Endometrium (tissue), 2 donors: ENCODE data around the gene CCNL2.
"Not testable (repeated sequence)": the region's sequence is repeated elsewhere in the genome, so short reads cannot be mapped to it uniquely, and the experiment has no call there.

Source experiments
- FAIRE-seq: peaks from 2 replicates; lab custom pipeline; 2012; peaks lifted over from hg19 to GRCh38; lab: Jason Lieb, UNC
- donor health status: control.
- donor health status: control.

Gene CCNL2

DNA sequence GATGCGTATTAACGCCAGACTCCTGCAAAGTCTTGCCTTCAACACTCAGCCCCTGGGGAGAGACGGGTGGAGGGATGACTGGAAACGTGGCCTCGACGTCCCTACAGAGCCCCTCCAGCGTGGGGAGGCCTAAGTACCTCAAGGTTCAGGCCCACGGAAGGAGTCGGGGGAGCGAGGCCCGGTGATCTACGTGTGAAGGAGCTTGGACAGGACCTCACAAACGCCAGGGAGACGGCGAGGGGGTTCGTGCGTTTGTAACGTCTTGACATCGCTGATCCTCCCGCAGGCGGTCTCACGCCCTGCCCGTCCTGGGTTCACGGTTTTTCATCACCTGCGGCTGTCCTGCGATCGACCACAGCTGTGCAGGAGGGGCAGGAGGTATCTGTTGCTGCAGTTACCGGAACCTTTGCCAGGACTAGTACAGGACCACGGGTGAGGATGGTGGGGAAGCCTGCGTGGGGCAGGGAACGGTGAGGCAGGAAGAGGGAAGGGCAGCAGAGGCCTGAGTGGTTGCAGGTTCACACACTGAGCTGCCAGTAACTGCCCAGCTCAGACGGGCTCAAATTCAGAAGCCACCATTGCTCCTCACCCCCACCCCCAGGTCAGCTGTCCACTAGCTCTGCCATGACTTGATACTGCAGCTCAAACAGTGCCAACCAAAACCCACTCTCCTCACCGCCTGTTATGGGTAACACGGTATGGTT lies 889 bp upstream of the CCNL2 start:
- FAIRE-seq, result no peak

DNA sequence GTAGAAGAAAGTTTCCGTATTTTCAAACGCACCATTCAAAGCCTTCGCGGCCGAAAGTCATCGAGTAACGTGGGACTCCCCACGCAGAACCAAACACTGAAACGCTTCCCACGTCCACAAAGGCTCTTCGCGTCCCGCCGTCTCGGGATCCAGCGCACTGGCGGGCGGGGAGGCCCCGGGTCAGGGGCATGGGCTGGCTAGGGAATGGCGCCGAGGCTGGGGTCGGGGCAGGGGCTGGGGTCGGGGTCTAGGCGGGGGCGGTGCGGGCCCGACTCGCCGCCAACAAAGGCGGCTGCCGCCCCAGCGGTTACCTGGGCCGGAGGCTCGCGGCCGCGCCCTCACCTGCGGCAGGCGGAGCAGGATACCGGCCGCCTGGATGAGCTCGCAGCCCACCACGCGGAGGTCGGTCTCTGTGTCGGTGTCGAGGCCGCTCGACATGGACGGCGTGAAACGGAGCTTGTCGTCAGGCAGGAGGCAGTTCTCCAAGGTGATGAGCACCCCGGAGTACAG lies 403 bp downstream of the CCNL2 start:
- no peak for FAIRE-seq

DNA sequence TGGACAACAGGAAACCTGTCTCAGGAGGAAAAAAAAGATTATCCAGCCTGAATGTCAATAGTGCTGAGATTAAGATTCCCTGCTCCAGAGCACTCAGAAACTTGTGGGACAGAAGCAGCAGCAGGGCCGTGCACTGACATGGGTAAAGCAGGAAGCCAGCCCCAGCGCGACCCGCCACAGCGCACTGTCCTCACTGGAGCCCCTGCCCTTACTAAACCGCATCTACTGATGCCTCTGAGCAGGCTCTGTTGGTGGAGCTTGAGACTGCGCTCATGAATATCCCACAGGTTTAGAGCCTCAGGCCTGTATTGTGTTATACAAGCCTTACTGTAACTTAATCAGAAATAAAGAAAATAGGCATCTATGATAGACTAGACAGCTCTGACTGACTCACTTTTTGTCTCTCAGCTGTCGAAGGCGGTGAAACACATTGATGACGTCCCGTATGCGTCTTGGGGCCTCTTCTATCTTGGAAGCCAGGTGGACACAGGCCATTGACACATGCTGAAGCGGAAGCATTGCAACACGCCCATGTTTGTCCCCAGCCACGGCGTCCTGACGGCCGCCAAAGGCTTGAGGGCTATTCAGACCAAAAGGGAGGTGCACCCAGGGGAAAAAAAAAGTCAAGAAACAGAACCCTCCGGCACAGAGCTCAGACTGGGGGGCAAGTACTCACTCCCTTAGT lies 1.2 kb downstream of the CCNL2 start:
- no peak for FAIRE-seq

DNA sequence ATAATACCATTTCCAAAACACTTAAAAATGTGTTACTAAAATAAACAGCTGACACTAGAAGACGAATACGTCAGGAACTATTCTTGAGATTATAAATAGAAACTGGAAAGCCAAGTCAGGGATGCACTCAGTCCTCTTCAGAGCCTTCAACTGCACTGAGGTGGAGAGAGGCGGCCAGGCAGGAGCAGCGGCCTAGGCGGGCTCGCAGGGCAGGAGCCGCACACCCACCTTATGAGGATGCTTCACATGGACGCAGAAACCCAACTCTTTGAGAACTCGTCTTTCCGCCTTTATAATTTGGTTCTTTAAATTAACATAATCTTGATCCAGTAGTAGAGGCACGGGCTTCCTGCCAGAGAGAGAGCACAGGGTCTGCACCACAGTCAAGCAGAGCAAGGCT lies 4.0 kb downstream of the CCNL2 start:
- FAIRE-seq, result no peak

DNA sequence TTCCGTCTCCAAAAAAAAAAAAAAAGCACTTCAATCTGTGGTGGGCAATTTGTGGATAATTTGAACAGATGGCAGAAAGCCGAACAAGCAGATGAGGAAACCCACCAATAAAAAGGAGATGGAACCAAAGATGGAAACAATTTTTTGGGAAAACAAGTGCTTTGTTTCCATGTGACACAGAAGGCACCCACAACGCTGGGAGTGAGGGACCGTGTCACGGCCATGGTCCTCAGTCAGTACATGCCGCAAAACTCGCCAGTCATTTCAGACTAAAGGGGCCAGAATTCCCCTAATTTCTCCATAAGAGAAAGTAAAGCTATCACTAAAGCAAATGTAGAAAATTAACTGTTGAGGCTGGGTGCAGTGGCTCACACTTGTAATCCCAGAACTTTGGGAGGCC lies 5.0 kb downstream of the CCNL2 start:
- no peak for FAIRE-seq

DNA sequence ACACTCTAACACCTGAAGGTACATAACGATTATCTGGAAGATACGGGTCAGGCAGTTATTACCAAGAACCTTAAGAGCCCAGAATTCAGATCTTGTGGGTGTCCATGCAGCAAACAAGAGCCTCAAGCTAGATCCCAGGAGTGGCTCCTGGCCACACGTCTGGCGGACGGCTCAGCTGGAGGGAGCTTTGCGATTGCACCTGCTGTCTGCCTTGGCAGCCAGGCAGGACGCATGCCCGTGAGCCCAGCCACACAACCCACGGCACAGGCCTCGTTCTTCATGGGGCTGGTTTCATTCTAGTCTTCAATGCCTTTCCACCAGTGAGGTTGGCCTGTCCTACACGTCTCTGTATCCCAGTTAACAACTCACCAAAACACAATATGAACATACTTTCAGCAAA lies 5.7 kb downstream of the CCNL2 start:
- no peak for FAIRE-seq

DNA sequence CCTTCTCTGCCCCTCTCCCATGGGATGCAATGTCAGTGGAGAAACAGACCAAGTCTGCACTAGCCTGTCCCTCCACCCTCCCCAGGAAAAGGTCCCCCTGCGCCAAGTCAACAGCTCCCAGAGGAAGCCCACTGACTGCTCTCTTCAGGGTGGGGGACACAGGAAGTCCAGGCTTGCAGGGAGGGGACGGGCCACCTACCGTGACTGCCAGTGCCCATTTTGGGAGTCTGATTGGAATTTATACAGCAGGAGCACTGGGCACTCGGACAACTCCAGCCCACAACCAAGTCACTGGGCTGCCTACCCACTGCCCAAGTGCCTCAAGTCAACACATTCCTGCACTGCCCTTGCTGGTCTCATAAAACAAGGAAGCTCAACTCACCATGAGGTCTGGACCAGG lies 6.1 kb downstream of the CCNL2 start:
- no peak for FAIRE-seq

DNA sequence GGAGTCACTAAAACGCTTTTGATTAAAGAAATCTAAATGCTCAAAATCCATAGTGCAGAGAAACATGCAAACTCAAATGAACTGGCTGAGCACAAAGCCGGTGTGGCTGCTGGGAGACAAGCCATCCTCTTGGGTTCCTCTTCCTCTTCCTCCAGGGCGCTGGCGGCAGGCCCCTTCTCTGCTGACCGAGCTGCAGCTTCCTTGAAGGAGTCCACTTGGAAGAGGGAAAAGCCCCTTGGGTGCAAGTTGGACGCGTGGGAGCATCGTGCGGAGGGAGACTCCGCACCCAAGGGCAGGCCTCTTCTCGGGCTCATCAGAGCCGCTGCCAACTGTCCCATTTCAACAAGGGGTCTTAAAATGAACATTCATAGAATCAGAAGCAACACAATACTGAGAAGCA lies 7.9 kb downstream of the CCNL2 start:
- FAIRE-seq, result no peak

DNA sequence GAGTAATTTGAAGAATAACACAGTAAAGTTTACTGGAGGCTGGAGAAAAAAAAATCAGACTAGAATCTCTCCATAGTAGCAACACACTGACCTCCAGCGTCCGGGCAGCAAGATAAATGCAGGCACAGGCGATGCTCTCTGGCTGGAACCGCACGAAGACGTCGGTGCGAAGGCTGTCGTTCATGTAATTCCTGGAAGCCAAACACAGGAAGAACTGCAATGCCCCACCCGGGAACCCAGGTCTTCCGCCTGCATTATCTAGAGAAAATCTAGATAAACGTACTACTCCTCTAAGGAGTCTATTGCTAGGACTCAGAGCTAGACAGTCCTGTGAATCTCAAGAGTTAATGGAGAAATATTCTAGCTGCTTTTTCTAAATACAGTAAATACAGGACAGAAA lies 8.5 kb downstream of the CCNL2 start:
- no peak for FAIRE-seq

DNA sequence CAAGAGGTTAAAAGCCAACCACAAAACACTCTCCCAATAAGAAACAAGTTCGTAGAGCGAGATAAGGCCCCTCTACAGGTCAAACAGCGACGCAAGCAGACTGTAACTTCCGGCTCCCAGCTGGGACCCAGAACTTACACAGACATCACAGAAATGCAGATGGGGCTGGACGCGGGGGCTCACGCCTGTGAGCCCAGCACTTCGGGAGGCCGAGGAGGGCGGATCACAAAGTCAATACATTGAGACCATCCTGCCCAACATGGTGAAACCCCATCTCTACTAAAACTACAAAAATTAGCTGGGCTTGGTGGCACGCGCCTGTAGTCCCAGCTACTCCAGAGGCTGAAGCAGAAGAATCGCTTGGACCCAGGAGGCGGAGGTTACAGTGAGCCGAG lies 11.1 kb downstream of the CCNL2 start:
- no peak for FAIRE-seq

DNA sequence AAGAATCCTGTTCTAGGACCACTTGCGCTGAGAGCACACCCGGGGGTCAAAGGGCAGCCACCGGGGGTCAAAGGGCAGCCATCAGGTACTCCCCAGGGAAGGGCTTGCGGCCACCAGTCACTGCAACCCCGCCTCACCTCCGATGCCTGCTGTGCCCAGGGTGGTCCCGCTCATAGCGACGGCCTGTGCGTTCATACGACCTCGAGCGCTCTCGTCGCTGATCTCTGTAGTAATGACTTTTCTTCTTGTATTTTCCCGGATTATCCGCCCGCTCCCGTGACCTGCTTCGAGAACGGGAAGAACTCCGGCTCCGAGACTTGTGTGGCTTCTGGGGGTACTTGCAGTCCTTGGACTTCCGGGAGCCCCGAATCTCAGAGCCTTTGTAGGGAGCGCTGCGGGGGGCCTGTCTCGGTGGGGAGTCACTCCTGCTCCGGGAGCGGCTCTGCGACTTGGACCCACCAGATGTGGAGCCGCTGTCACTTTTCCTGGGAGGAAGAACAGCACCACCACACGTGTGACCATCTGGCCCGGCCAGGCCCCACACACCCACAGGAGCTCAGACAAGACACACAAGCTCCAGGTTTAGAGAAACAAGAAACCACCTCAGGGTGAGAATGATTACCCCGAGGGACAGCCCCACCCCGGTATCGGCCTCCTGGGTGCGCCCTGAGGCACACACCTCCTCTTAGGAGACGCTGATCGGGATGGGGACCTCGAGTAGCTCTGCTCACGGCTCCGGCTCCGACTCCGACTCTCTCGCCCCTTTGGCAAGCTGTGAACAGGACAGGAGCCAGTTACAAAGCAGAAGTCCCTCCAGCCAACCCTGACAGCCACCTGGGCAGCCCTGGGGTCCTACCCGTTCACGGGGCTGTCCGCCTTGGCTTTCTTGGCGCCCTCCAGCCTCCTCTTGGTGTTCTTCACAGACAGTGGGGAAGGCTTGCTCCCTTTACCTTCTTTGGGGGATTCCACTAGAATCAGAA lies 11.7 kb downstream of the CCNL2 start:
- FAIRE-seq, result no peak

DNA sequence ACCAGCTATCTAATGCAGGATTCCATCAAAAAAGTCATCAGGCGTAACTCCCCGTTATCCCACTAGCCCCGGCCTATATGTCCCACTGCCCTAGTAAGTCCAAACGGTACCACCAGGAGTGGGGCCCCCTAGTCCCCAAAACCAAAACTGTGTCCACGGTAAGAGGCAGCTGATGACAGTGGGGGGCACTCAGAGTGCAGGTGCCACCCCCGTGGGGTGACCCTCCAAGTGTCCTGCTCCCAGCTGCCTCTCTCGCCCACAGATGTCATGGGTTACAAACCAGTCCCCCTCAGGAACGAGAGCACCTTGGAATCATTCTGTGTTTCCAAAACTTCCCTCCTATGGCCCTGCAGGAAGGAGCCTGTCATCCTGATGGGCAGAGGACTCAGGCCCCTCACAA lies 13.2 kb downstream of the CCNL2 start:
- no peak for FAIRE-seq

DNA sequence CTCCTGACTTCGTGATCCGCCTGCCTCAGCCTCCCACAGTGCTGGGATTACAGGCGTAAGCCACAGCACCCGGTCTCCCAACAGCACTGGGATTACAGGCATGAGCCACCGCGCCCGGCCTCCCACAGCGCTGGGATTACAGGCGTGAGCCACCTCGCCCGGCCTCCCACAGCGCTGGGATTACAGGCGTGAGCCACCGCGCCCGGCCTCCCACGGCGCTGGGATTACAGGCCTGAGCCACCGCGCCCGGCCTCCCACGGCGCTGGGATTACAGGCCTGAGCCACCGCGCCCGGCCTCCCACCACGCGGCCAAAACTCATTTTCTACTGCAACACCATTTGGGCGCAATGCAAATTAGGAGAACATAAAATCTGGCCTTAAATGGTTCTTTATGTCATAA lies 13.8 kb downstream of the CCNL2 start:
- not testable (repeated sequence) for FAIRE-seq

DNA sequence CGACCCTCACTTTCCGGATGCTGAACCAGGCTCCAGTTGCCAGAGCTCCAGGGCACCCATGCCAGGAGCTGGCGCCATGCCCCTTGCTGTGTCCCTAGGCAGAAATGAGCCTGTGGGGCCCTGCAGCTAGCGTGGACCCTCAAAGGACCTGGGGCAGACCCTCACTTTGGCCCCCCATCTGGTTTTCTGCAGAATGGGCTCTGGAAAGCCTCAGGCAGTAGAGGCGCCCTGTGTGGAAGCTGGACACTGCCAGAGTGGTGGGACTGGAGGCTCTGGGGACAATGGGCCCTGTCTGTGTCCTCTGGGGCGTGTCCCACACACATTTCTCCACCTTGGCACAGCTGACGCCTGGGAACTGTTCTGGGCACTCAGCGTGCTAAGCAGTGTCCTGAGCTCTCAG lies 17.8 kb downstream of the CCNL2 start:
- no peak for FAIRE-seq

DNA sequence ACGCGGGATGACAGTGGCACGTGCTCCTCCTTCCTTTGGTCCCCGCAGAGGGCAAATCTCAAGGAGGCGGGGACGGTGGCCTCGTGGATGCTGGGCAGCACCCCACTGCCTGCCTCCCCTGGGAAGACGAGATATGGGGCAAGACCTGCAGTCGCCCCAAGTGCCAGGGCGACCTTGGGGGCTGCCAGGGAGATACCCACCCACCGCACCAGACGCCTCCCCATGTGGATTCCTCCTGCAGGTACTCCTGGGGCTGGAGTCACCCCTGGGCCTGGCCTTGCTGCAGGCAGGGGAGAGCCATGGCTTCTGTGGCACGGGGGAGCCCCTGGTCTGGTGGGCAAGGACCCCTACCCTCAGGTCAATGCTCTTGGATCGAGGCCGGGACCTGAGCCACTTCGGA lies 18.3 kb downstream of the CCNL2 start:
- no peak for FAIRE-seq

DNA sequence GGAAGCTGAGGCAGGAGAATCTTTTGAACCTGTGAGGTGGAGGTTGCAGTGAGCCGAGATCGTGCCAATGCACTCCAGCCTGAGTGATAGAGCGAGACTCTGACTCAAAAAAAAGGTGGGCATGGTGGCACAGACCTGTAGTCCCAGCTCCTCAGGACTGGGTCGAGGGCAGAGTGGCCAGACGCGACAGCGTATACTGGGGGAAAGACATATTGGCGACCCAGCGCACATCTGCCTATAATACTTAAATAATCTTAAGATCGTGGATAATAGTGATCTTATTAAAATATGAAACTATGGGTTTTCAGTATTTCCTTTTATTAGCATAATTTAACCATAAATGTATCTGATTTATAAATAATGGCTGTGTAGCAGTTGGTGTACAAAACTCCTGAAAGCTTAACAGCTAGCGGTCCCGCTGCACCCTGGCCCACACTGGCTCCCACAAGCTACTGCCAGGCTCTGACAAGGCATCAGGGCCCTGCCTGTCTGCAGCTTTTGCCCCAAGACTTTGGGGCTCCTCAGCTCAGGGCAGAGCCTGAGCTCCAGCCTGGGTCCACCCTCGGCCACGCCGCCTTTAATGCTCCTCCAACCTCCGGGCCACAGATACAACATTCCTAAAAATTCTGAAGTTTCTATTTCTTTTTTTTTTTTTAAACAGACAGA lies 21.5 kb downstream of the CCNL2 start:
- no peak for FAIRE-seq

DNA sequence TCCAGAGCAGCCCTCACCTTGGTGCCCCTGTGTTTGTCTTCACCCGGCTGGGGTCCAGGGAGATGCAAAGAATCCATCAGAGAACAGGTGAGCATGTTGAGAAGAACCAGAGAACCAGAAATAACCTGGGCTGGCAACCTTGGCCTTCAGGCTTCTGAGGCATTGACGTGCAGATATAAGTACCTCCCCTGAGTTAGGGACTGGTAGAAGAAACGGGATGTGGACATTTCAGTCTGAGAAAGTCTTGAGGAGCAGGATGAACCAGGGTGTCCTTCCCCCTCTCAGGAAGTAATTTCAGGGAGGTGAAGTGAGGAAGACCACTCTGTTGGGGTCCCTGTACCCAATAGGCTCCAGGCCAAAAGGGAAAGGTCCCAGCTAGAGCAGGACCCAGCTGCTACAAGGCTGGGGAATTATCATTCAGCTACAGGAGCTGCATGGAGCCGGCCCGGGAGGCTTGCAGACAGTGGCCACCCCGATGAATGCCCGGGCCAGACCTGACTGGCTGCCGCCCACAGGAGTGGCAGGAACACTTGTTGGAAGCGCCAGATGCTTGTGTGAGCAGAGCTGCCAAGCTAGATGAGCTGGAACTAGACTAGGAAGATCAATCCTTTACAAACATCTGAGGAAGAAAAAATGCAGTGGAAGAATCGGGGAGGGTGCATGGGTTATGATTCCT lies 22.4 kb downstream of the CCNL2 start:
- no peak for FAIRE-seq

DNA sequence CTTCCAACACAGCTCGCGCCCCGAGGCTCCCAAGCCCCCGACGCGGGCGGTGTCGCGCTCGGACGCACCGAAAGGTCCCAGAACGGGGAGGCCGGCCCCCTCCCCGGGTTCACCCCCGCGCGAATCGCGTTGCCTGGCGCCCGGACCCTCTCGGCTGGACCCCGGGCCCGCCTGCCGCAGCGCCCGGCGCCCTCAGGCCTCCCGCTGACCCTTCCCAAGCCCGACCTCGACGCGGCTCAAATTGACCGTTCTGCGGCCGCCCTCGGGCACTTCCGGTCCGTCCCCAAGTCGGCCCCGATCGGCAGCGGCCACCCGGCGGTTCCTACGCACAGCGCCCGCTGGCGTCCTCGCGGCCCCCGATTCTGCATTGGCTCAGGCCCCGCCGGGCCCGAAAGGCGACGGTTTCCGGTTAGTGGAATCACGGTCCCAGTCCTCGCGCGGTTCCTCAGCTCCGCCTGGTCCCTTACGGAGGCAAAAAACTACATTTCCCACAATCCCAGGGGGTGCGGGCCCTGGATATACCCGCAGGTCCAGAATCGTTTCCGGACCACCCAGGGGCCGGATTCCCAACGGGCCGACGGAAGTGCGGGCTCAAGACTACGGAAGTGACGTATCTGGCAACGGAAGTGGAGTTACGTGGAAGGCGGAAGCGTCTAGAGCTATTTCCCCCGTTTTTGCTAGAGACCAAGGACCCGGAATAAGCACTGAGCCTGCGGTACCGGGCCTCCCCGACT lies 24.0 kb downstream of the CCNL2 start, which contains the start of gene AURKAIP1:
AURKAIP1 (minus strand) TSS at position 279 of the 734 bp plus-strand sequence. CDS start 451 bp downstream, outside the sequence.
- peak; percentile 99 for FAIRE-seq

DNA sequence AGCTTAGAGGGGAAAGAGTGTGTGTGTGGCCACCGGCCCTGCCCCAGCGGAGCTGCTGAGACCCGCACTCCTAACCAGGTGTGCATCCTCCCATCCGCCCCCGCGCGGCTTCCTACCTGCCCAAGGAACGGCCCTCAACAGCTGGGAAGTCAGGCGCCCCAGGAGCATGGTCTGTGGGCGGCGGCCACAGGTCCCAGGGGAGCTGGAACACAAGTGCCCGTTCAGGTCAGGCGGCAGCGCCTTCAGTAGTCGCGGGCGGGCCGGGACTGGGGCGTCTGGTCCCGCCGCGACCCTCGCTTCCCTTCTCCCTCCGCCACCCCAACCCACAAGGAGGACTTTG lies 24.6 kb downstream of the CCNL2 start:
- FAIRE-seq, result no peak

DNA sequence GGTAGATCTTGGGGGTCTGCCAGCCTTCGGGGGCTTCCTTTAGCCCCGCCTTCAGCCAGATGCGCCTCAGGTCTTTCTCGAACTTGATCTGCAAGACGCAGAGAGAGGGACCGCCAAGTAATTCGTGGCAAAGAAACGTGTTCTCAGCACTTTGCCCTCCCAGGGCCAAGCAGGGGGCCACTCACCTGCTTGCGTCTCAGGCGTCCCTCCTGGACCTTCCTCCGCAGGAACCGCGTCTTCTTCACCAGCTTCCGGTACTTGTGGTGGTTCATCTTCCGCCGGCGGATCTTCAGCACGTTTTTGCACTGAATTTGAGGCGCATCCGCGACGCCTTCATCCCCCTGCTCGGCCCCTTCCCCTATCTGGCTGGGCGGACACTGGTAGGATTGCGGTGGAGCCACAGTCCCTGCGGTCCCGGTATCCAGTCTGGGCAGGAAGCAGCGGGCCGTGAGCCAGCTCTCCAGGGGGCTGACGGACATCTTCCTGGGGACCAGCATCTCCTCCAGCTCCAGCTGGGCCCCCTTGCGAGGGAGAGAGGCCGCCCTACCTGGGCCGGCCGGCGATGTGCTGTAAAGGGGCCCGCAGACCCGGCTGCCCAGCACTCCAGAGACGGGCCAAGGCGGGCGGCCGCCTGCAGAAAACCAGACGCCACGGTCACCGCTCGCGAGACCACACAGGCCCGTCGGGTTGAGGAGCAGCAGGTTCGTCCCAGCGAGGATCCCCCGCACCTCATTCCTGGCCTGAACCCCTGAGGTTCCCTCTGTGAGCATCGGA lies 25.1 kb downstream of the CCNL2 start:
- FAIRE-seq, result no peak
